Breast epithelium (tissue), 3 donors: ENCODE data around the gene ENG.

Source experiments
- CTCF ChIP-seq, 3 donors: fragments of 450-650 bp; IDR thresholded peaks; one replicate each; pipeline ENCODE4 v1.5.1; 2016 to 2017; ENCODE audit warnings: antibody characterized with exemption in 3 of 3, mild to moderate bottlenecking in 3 of 3, moderate library complexity in 3 of 3
- POLR2A ChIP-seq: fragments of 450-650 bp; IDR thresholded peaks from one replicate; pipeline ENCODE4 v1.6.1; 2016; ENCODE audit warnings: antibody characterized with exemption, mild to moderate bottlenecking, moderate library complexity

DNA sequence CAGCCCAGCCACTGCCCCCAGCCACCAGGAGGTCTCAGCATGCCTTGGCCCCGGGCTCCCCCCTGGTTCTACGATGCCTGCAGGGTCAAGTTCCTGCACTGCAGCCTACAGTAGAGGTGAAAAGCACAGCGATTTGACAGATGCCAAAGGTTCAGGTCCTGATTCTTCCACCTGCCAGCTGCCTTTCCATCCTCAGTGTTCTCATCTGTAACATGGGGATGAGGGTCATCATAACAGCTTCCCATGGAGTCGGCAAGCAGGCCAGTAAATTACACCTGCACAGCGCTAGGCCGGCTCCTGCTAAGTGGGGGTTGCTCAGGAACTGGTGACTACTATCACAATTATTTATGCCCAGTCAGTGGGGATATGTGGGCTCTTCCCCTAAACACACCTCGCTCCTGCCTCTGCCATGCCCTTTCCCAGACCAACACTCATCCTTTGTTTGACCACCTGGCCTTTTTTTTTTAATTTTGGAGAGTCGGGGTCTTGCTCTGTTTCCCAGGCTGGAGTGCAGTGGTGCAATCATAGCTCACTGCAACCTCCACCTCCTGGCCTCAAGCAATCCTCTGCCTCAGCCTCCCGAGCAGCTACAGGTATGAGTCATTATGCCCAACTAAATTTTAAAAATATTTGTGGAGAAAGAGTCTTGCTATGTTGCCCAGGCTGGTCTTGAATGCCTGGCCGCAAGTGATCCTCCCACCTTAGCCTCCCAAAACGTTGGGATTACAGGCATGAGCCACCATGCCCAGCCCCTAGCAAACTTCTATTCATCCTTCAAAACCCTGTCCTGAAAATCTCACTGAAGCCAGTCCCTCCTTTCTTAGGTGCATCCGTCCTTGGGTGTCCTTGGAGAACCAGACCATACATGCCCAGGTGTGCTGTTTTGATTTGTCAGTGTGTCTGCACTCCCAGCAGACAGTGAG, 6.4 kb downstream of the ENG start:
- no peak for TF ChIP-seq CTCF (IDR thresholded peaks at IDR 0.05)
- TF ChIP-seq POLR2A: no peak
